T47D (cell line): ENCODE results near the gene CCDC8.

Experiments
- DNase-seq, 2 experiments: peaks; one replicate each; pipeline versions ENCODE4 v3.0.0 to v3.0.0-alpha.2; 2011 to 2012; ENCODE audit warnings: low read depth in 1 of 2, low spot score in 1 of 2
- JUND ChIP-seq: IDR thresholded peaks from 2 replicates; pipeline ENCODE4 v1.6.1; 2012; ENCODE audit warnings: low read depth
- in situ Hi-C: cut with HindIII; loops from 2 replicates; pipeline ENCODE4 v1.10.0; 2016; ENCODE audit warnings: low sequenced_read_pairs, low pct_unique_long_range_greater_than_20kb

The CCDC8 gene

GRCh38 chr19:46413262-46414031, at the start of gene CCDC8:
Gene CCDC8, minus strand, starts transcription at chr19:46413564. Its CDS starts 754 bp downstream, at chr19:46412810.
- in situ Hi-C loops = no loop called here
- no peak for TF ChIP-seq JUND
- no peak for DNase-seq

GRCh38 chr19:46461537-46461936, 48.2 kb upstream of the CCDC8 start:
- no peak for TF ChIP-seq JUND
- no peak for DNase-seq
- in situ Hi-C loops = no loop called here

GRCh38 chr19:46460981-46461380, 47.6 kb upstream of the CCDC8 start:
- TF ChIP-seq JUND = no peak
- no peak for DNase-seq
- in situ Hi-C loops = no loop called here

GRCh38 chr19:46460055-46460454, 46.7 kb upstream of the CCDC8 start:
- no peak for DNase-seq
- no peak for TF ChIP-seq JUND
- in situ Hi-C loops = no loop called here

GRCh38 chr19:46456930-46457329, 43.6 kb upstream of the CCDC8 start:
- no peak for DNase-seq
- no peak for TF ChIP-seq JUND
- in situ Hi-C loops = no loop called here

GRCh38 chr19:46454244-46454643, 40.9 kb upstream of the CCDC8 start:
- TF ChIP-seq JUND = no peak
- in situ Hi-C loops = no loop called here
- DNase-seq = no peak

GRCh38 chr19:46453661-46454060, 40.3 kb upstream of the CCDC8 start:
- DNase-seq = no peak
- in situ Hi-C loops = no loop called here
- no peak for TF ChIP-seq JUND

- no peak for DNase-seq
- no peak for TF ChIP-seq JUND
- in situ Hi-C loops = no loop called here
Measured at GRCh38 chr19:46452186-46452585, 38.8 kb upstream of the CCDC8 start.

- TF ChIP-seq JUND = no peak
- in situ Hi-C loops = no loop called here
- DNase-seq = no peak
Measured at GRCh38 chr19:46451352-46451751, 38.0 kb upstream of the CCDC8 start.

GRCh38 chr19:46450737-46451136, 37.4 kb upstream of the CCDC8 start:
- in situ Hi-C loops = no loop called here
- no peak for DNase-seq
- TF ChIP-seq JUND = no peak

GRCh38 chr19:46449228-46449627, 35.9 kb upstream of the CCDC8 start:
- in situ Hi-C loops = no loop called here
- no peak for DNase-seq
- TF ChIP-seq JUND = no peak

- in situ Hi-C loops = no loop called here
- TF ChIP-seq JUND = no peak
- DNase-seq = no peak
Measured at GRCh38 chr19:46448601-46449000, 35.2 kb upstream of the CCDC8 start.

- DNase-seq = no peak
- TF ChIP-seq JUND = no peak
- in situ Hi-C loops = no loop called here
Measured at GRCh38 chr19:46447824-46448223, 34.5 kb upstream of the CCDC8 start.

- TF ChIP-seq JUND = no peak
- in situ Hi-C loops = no loop called here
- no peak for DNase-seq
Measured at GRCh38 chr19:46447006-46447405, 33.6 kb upstream of the CCDC8 start.

- DNase-seq = no peak
Measured at GRCh38 chr19:46446021-46446420, 32.7 kb upstream of the CCDC8 start.

More at GRCh38 chr19:46446021-46446420, 32.7 kb upstream of the CCDC8 start:
- in situ Hi-C loops = no loop called here
- no peak for TF ChIP-seq JUND
